ENCODE results near the gene PDYN.

The PDYN gene

DNA sequence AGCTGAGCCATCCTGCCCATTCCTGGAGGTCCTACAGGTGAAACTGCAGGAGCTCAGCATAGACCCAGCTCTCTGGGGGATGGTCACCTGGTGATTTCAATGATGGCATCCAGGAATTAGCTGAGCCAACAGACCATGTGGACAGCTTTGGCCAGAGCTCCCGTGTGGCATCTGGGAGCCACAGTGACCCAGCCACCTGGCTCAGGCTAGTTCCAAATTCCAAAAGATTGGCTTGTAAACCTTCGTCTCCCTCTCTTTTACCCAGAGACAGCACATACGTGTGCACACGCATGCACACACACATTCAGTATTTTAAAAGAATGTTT, 54.6 kb downstream of the PDYN start:
- TF ChIP-seq SUZ12 (IDR thresholded peaks at IDR 0.05; ENCODE audit: extremely low read depth, insufficient read depth, insufficient read length): no peak
- TF ChIP-seq ZNF274 (IDR thresholded peaks at IDR 0.05; ENCODE audit: low read depth, low read length): no peak
- no peak for TF ChIP-seq YY1 (IDR thresholded peaks at IDR 0.05; ENCODE audit: insufficient read depth, insufficient read length)
- DNase-seq (ENCODE audit: low read depth, low spot score): no peak
- Histone ChIP-seq H3K9me3 (ENCODE audit: insufficient read depth, low read length) (no peaks in the 10 kb centered on the region), H3K27me3 (ENCODE audit: insufficient read depth, insufficient read length) (peaks cover 7% of the 10 kb centered on the region), H3K4me1 (ENCODE audit: insufficient read depth, insufficient read length) (no peaks in the 10 kb centered on the region), H3K4me3 (ENCODE audit: insufficient read length, low read depth) (no peak overlapping the region), H3K9ac (ENCODE audit: insufficient read length, low read depth) (no peak overlapping the region), H3K36me3 (ENCODE audit: insufficient read depth, insufficient read length, low read length) (peaks cover 3% of the 10 kb centered on the region)

DNA sequence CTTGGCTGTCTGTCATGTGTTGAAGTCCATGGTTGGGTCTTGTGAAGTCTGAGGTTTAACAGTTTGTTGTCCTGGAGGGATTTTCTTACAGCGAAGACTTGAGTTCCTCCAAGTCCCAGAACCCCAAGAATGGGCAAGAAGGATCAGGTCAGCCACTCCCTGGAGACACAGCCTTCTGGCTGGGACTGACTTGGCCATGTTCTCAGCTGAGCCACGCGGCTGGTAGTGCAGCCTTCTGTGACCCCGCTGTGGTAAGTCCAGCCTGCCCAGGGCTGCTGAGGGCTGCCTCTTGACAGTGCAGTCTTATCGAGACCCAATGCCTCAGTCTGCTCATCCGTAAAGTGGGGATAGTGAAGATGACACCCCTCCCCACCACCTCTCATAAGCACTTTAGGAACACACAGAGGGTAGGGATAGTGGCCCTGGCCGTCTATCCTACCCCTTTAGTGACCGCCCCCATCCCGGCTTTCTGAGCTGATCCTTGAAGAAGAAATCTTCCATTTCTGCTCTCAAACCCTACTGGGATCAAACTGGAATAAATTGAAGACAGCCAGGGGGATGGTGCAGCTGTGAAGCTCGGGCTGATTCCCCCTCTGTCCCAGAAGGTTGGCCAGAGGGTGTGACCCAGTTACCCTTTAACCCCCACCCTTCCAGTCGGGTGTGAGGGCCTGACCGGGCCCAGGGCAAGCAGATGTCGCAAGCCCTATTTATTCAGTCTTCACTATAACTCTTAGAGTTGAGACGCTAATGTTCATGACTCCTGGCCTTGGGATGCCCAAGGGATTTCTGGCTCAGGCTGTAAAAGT, 55.2 kb downstream of the PDYN start:
- peaks cover 3% of the 10 kb centered on the region for H3K27me3 ChIP-seq (ENCODE audit: insufficient read depth, insufficient read length)
- H3K4me3 ChIP-seq (ENCODE audit: insufficient read length, low read depth): no peak overlapping the region
- no peaks in the 10 kb centered on the region for H3K9me3 ChIP-seq (ENCODE audit: insufficient read depth, low read length)
- DNase-seq (ENCODE audit: low read depth, low spot score): no peak
- TF ChIP-seq YY1 (IDR thresholded peaks at IDR 0.05; ENCODE audit: insufficient read depth, insufficient read length): no peak
- no peak for TF ChIP-seq ZNF274 (IDR thresholded peaks at IDR 0.05; ENCODE audit: low read depth, low read length)
- TF ChIP-seq SUZ12 (IDR thresholded peaks at IDR 0.05; ENCODE audit: extremely low read depth, insufficient read depth, insufficient read length): no peak
- H3K36me3 ChIP-seq (ENCODE audit: insufficient read depth, insufficient read length, low read length): peaks cover 3% of the 10 kb centered on the region
- H3K9ac ChIP-seq (ENCODE audit: insufficient read length, low read depth): no peak overlapping the region
- no peaks in the 10 kb centered on the region for H3K4me1 ChIP-seq (ENCODE audit: insufficient read depth, insufficient read length)

GRCh38 chr20:1937316-1937976, 56.4 kb downstream of the PDYN start:
- Histone ChIP-seq H3K4me1 (ENCODE audit: insufficient read depth, insufficient read length) (no peaks in the 10 kb centered on the region), H3K27me3 (ENCODE audit: insufficient read depth, insufficient read length) (no peaks in the 10 kb centered on the region), H3K36me3 (ENCODE audit: insufficient read depth, insufficient read length, low read length) (peaks cover 3% of the 10 kb centered on the region), H3K9me3 (ENCODE audit: insufficient read depth, low read length) (no peaks in the 10 kb centered on the region), H3K9ac (ENCODE audit: insufficient read length, low read depth) (no peak overlapping the region), H3K4me3 (ENCODE audit: insufficient read length, low read depth) (no peak overlapping the region)
- TF ChIP-seq ZNF274 (IDR thresholded peaks at IDR 0.05; ENCODE audit: low read depth, low read length) (no peak), YY1 (IDR thresholded peaks at IDR 0.05; ENCODE audit: insufficient read depth, insufficient read length) (no peak), SUZ12 (IDR thresholded peaks at IDR 0.05; ENCODE audit: extremely low read depth, insufficient read depth, insufficient read length) (no peak)
- DNase-seq (ENCODE audit: low read depth, low spot score): no peak

GRCh38 chr20:1935696-1936366, 58.0 kb downstream of the PDYN start:
- no peak overlapping the region for H3K4me3 ChIP-seq (ENCODE audit: insufficient read length, low read depth)
- no peak overlapping the region for H3K9ac ChIP-seq (ENCODE audit: insufficient read length, low read depth)
- H3K9me3 ChIP-seq (ENCODE audit: insufficient read depth, low read length): no peaks in the 10 kb centered on the region
- H3K4me1 ChIP-seq (ENCODE audit: insufficient read depth, insufficient read length): peaks cover 2% of the 10 kb centered on the region
- peaks cover 3% of the 10 kb centered on the region for H3K36me3 ChIP-seq (ENCODE audit: insufficient read depth, insufficient read length, low read length)
- DNase-seq (ENCODE audit: low read depth, low spot score): no peak
- TF ChIP-seq SUZ12 (IDR thresholded peaks at IDR 0.05; ENCODE audit: extremely low read depth, insufficient read depth, insufficient read length): no peak
- no peak for TF ChIP-seq ZNF274 (IDR thresholded peaks at IDR 0.05; ENCODE audit: low read depth, low read length)
- no peak for TF ChIP-seq YY1 (IDR thresholded peaks at IDR 0.05; ENCODE audit: insufficient read depth, insufficient read length)
- no peaks in the 10 kb centered on the region for H3K27me3 ChIP-seq (ENCODE audit: insufficient read depth, insufficient read length)

GRCh38 chr20:1934721-1935573, 58.9 kb downstream of the PDYN start:
- H3K27me3 ChIP-seq (ENCODE audit: insufficient read depth, insufficient read length): no peaks in the 10 kb centered on the region
- H3K9me3 ChIP-seq (ENCODE audit: insufficient read depth, low read length): no peaks in the 10 kb centered on the region
- peaks cover 2% of the 10 kb centered on the region for H3K4me1 ChIP-seq (ENCODE audit: insufficient read depth, insufficient read length)
- H3K36me3 ChIP-seq (ENCODE audit: insufficient read depth, insufficient read length, low read length): peaks cover 3% of the 10 kb centered on the region
- DNase-seq (ENCODE audit: low read depth, low spot score): no peak
- H3K4me3 ChIP-seq (ENCODE audit: insufficient read length, low read depth): no peak overlapping the region
- TF ChIP-seq ZNF274 (IDR thresholded peaks at IDR 0.05; ENCODE audit: low read depth, low read length) (no peak), YY1 (IDR thresholded peaks at IDR 0.05; ENCODE audit: insufficient read depth, insufficient read length) (no peak), SUZ12 (IDR thresholded peaks at IDR 0.05; ENCODE audit: extremely low read depth, insufficient read depth, insufficient read length) (no peak)
- H3K9ac ChIP-seq (ENCODE audit: insufficient read length, low read depth): no peak overlapping the region

DNA sequence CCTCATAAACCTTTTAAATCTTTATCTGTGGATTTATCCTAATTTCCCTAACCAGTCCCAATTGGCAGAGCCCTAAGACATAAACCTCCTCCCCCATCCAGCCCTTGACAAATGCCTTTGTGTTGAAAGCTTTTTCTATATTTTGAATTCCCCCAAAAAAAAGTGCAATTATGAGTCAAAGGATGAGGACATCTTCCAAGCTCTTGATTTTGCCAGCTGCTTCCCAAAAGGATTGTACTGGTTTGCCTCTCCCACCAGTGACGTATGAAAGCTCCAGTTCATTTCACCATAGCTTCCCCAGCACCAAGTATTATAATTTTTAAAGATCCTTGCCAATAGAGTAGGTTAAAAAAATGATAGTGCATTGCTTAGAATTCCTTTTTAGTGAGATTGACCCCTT, 59.7 kb downstream of the PDYN start:
- H3K27me3 ChIP-seq (ENCODE audit: insufficient read depth, insufficient read length): no peaks in the 10 kb centered on the region
- peaks cover 3% of the 10 kb centered on the region for H3K36me3 ChIP-seq (ENCODE audit: insufficient read depth, insufficient read length, low read length)
- H3K4me3 ChIP-seq (ENCODE audit: insufficient read length, low read depth): no peak overlapping the region
- H3K4me1 ChIP-seq (ENCODE audit: insufficient read depth, insufficient read length): peaks cover 7% of the 10 kb centered on the region
- TF ChIP-seq YY1 (IDR thresholded peaks at IDR 0.05; ENCODE audit: insufficient read depth, insufficient read length) (no peak), SUZ12 (IDR thresholded peaks at IDR 0.05; ENCODE audit: extremely low read depth, insufficient read depth, insufficient read length) (no peak), ZNF274 (IDR thresholded peaks at IDR 0.05; ENCODE audit: low read depth, low read length) (no peak)
- no peaks in the 10 kb centered on the region for H3K9me3 ChIP-seq (ENCODE audit: insufficient read depth, low read length)
- no peak for DNase-seq (ENCODE audit: low read depth, low spot score)
- H3K9ac ChIP-seq (ENCODE audit: insufficient read length, low read depth): no peak overlapping the region

All from NT2/D1 (cell line).